Left ventricle myocardium inferior (tissue), 1 donor: ENCODE measurements around the gene GAPT. TPM values are rescaled to one million over a fixed set of nuclear protein-coding genes. Genes with fewer than 3 reads are reported as not detected.

Source experiments
- DNase-seq: peaks from one replicate; pipeline ENCODE4 v3.0.0-alpha.2; 2020
- H3K27ac ChIP-seq: fragments of 200-600 bp; replicated peaks from 2 replicates; pipeline ENCODE4 v1.8.0; 2021
- H3K27me3 ChIP-seq: fragments of 200-600 bp; 2 replicates; pipeline ENCODE4 v1.8.0; 2021; ENCODE audit warnings: low read depth
- H3K36me3 ChIP-seq: fragments of 200-600 bp; 2 replicates; pipeline ENCODE4 v1.8.0; 2021
- H3K4me1 ChIP-seq: fragments of 200-600 bp; 2 replicates; pipeline ENCODE4 v1.8.0; 2021
- H3K4me3 ChIP-seq: fragments of 200-600 bp; 2 replicates; pipeline ENCODE4 v1.8.0; 2021; ENCODE audit warnings: mild to moderate bottlenecking, moderate library complexity
- H3K9me3 ChIP-seq: fragments of 200-600 bp; replicated peaks from 2 replicates; pipeline ENCODE4 v1.8.0; 2021
- CTCF ChIP-seq: fragments of 200-600 bp; IDR thresholded peaks from 2 replicates; pipeline ENCODE4 v1.8.0; 2021; ENCODE audit warnings: antibody characterized with exemption, mild to moderate bottlenecking, borderline replicate concordance
- intact Hi-C: fragments of 100-400 bp; cut with micrococcal nuclease; formaldehyde crosslinking; loops from one replicate; pipeline ENCODE4 v1.11.0; 2022
- total RNA-seq: library from RNA; stranded (reverse); fragmentation: NEBNext Ultra II Directional; extraction: Animal tissue kit (Norgen Biotek cat#: 25700); gene quantifications from one replicate; pipeline ENCODE4 v1.2.1, GENCODE V29; 2021
- donor health status: DM: no; HTN: yes; CAD: no; lungs with severe emphysema.

The GAPT gene
- total RNA-seq, 1 donor from 2014 or later = 0.22 TPM

- Histone ChIP-seq H3K36me3 (no peaks in the 10 kb centered on the region), H3K27me3 (peaks cover 57% of the 10 kb centered on the region)
- intact Hi-C loops = no loop called here
These were observed 6.7 kb upstream of the GAPT start for GRCh38 chr5:58484505-58484904.

GRCh38 chr5:58486290-58486689, 4.9 kb upstream of the GAPT start:
- intact Hi-C loops = no loop called here
- no peak for DNase-seq
- Histone ChIP-seq H3K4me3 (no peak overlapping the region), H3K4me1 (no peaks in the 10 kb centered on the region), H3K9me3 (no peaks in the 10 kb centered on the region), H3K27ac (no peak overlapping the region), H3K36me3 (no peaks in the 10 kb centered on the region), H3K27me3 (peaks cover 71% of the 10 kb centered on the region)
- TF ChIP-seq CTCF = no peak

More at GRCh38 chr5:58484505-58484904, 6.7 kb upstream of the GAPT start:
- H3K4me3 ChIP-seq = no peak overlapping the region
- H3K4me1 ChIP-seq = no peaks in the 10 kb centered on the region
- no peak for DNase-seq
- H3K27ac ChIP-seq = no peak overlapping the region
- no peaks in the 10 kb centered on the region for H3K9me3 ChIP-seq
- TF ChIP-seq CTCF = no peak

GRCh38 chr5:58490402-58491050, 709 bp upstream of the GAPT start:
- TF ChIP-seq CTCF = no peak
- no peaks in the 10 kb centered on the region for H3K4me1 ChIP-seq
- H3K36me3 ChIP-seq = no peaks in the 10 kb centered on the region
- DNase-seq = no peak
- H3K27ac ChIP-seq = no peak overlapping the region
- no peak overlapping the region for H3K4me3 ChIP-seq
- intact Hi-C loops = no loop called here
- H3K27me3 ChIP-seq = peaks cover 67% of the 10 kb centered on the region
- no peaks in the 10 kb centered on the region for H3K9me3 ChIP-seq

GRCh38 chr5:58493141-58493540, 1.9 kb downstream of the GAPT start:
- Histone ChIP-seq H3K27me3 (peaks cover 49% of the 10 kb centered on the region), H3K4me3 (no peak overlapping the region), H3K4me1 (no peaks in the 10 kb centered on the region), H3K36me3 (no peaks in the 10 kb centered on the region), H3K27ac (no peak overlapping the region), H3K9me3 (no peaks in the 10 kb centered on the region)
- no peak for DNase-seq
- intact Hi-C loops = no loop called here
- TF ChIP-seq CTCF = no peak

DNA sequence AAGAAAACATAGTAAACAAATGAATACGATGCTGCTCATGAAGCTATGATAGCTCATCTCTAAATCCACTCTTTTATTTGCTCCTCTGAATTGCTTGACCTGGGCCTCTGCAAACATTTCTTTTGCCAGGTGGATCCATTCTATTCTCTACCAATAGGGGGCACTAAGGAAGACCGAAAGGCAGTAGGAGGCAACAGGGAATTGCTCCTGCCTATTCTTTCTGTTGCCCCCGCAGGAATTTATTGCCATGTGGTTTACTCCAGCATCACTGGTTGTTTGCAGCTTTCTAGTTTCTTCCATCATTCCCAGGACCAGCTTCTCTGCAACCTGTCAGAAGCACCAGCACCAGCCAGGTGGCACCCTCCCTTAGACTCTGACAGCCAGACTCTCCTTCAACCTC, 5.3 kb downstream of the GAPT start:
- H3K27ac ChIP-seq = no peak overlapping the region
- intact Hi-C loops = no loop called here
- H3K9me3 ChIP-seq = no peaks in the 10 kb centered on the region
- no peaks in the 10 kb centered on the region for H3K36me3 ChIP-seq
- no peak for DNase-seq
- TF ChIP-seq CTCF = peak; percentile 21
- H3K4me1 ChIP-seq = no peaks in the 10 kb centered on the region
- H3K4me3 ChIP-seq = no peak overlapping the region
- peaks cover 22% of the 10 kb centered on the region for H3K27me3 ChIP-seq
